Prostate gland (tissue), 2 donors: ENCODE measurements around the gene CORO6.

ENCODE experiments used
- POLR2A ChIP-seq: fragments of 450-650 bp; IDR thresholded peaks from one replicate; pipeline ENCODE4 v1.6.1; 2016; ENCODE audit warnings: antibody characterized with exemption, mild to moderate bottlenecking
- POLR2AphosphoS5 ChIP-seq: sonication (generic); formaldehyde crosslinking; IDR thresholded peaks from one replicate; pipeline ENCODE4 v1.6.1; 2017; ENCODE audit warnings: antibody characterized with exemption
- TF ChIP-seq, protein P1 (sequence below), 4 experiments: fragments of 200-600 bp in 2 of 4; fragments of 450-650 bp in 2 of 4; sonication (generic) in 2 of 4; IDR thresholded peaks; 1 replicate in 3 of 4; 2 replicates in 1 of 4; pipeline ENCODE4 v1.5.1; 2016 to 2019; ENCODE audit warnings: antibody characterized with exemption in 4 of 4, mild to moderate bottlenecking in 2 of 4, moderate library complexity in 2 of 4

DNA sequence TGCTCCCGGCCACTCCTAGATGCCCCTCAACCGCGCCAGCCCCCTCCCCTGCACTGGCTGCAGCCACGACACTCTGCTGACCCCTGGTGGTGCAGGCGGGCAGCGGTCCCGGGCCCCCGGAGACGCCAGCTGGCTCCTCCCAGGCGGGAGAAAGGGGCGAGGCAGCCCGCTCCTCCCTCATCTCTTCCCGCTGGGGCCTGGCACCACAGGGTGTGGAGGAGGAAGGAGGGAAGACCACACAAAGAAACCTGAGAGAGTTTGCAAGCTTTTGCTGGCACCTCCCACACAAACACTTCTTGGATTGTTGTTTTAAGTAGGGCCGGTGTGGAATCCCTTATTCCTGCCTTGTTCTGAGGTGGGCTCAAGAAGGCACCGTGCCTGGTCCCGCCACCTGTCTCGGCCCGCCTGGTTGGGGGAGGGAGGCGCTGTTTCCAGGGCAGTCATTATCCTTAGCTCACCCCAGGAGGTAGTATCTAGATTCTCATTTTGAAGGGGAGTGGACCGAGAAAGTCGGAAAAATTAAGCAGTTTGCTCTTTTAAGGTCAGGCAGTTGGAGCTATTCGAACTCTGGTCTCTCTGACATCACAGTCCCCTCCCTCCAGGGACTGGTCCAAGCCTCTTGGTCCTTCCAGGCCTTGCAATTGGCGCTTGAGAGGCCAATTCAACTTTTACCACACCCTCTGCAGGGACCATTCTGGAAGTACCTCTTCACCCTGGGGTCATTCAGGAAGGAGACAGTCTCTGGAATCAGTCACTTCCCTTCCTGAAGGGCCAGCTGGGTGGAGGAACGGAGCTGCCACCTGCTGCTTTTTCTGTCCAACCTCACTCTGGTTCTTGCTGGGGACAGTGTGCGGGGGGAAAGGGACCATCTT lies 30.7 kb downstream of the CORO6 start:
- TF ChIP-seq, protein P1, sequence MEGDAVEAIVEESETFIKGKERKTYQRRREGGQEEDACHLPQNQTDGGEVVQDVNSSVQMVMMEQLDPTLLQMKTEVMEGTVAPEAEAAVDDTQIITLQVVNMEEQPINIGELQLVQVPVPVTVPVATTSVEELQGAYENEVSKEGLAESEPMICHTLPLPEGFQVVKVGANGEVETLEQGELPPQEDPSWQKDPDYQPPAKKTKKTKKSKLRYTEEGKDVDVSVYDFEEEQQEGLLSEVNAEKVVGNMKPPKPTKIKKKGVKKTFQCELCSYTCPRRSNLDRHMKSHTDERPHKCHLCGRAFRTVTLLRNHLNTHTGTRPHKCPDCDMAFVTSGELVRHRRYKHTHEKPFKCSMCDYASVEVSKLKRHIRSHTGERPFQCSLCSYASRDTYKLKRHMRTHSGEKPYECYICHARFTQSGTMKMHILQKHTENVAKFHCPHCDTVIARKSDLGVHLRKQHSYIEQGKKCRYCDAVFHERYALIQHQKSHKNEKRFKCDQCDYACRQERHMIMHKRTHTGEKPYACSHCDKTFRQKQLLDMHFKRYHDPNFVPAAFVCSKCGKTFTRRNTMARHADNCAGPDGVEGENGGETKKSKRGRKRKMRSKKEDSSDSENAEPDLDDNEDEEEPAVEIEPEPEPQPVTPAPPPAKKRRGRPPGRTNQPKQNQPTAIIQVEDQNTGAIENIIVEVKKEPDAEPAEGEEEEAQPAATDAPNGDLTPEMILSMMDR (IDR thresholded peaks at IDR 0.05), result peak; percentile 83 to 97 (median 92)
- TF ChIP-seq POLR2A, result peak; percentile 58
- peak; percentile 83 for TF ChIP-seq POLR2AphosphoS5
